Karpas-422 (cell line): Measurements from ENCODE around the gene RAB3C. TPM values are rescaled to one million over a fixed set of nuclear protein-coding genes. Genes with fewer than 3 reads are reported as not detected.

ENCODE experiments used
- DNase-seq: peaks from one replicate; pipeline ENCODE4 v3.0.0-alpha.2; 2015
- H2AFZ ChIP-seq: fragments of 200-600 bp; sonication (generic); 2 replicates; pipeline ENCODE4 v1.6.1; 2014; ENCODE audit warnings: antibody characterized with exemption, low read length, mixed read lengths
- H3K27ac ChIP-seq: fragments of 200-600 bp; sonication (generic); 2 replicates; pipeline ENCODE4 v1.5.1; 2014; ENCODE audit warnings: mild to moderate bottlenecking, low read length, moderate library complexity
- H3K27me3 ChIP-seq: fragments of 200-600 bp; sonication (generic); 2 replicates; pipeline ENCODE4 v1.6.1; 2014; ENCODE audit warnings: low read length, mixed read lengths
- H3K36me3 ChIP-seq: fragments of 200-600 bp; sonication (generic); 2 replicates; pipeline ENCODE4 v1.6.1; 2014; ENCODE audit warnings: low read length, mixed read lengths; ENCODE audit not compliant: insufficient read depth
- H3K4me1 ChIP-seq: fragments of 200-600 bp; sonication (generic); 2 replicates; pipeline ENCODE4 v1.6.1; 2014; ENCODE audit warnings: mild to moderate bottlenecking, low read length, mixed read lengths
- H3K4me2 ChIP-seq: fragments of 200-600 bp; sonication (generic); 2 replicates; pipeline ENCODE4 v1.6.1; 2014; ENCODE audit warnings: low read length, low read depth, mild to moderate bottlenecking; ENCODE audit not compliant: poor library complexity, severe bottlenecking
- H3K4me3 ChIP-seq: fragments of 200-600 bp; sonication (generic); 2 replicates; pipeline ENCODE4 v1.5.1; 2014; ENCODE audit warnings: mild to moderate bottlenecking, antibody characterized with exemption, low read length, mixed read lengths
- H3K79me2 ChIP-seq: fragments of 200-600 bp; sonication (generic); 2 replicates; pipeline ENCODE4 v1.6.1; 2014; ENCODE audit warnings: mild to moderate bottlenecking, low read length, mixed read lengths
- H3K9ac ChIP-seq: fragments of 200-600 bp; sonication (generic); 2 replicates; pipeline ENCODE4 v1.6.0; 2014; ENCODE audit warnings: low read length
- H3K9me2 ChIP-seq: fragments of 200-600 bp; sonication (generic), shearing (Covaris generic); replicated peaks from 2 replicates; pipeline ENCODE4 v1.6.0; 2014; ENCODE audit warnings: mild to moderate bottlenecking, low read length, moderate library complexity; ENCODE audit not compliant: insufficient read depth
- H3K9me3 ChIP-seq: fragments of 300-700, 200-600 bp; sonication (generic); 2 replicates; pipeline ENCODE4 v1.6.1; 2014; ENCODE audit warnings: low read length, mixed read lengths
- H4K20me1 ChIP-seq: fragments of 200-600 bp; sonication (generic); 2 replicates; pipeline ENCODE4 v1.6.1; 2014; ENCODE audit warnings: mild to moderate bottlenecking, antibody characterized with exemption, low read length, low read depth; ENCODE audit not compliant: insufficient read depth
- total RNA-seq: library from RNA; depleted of rRNA; stranded (reverse); fragments of >200 nt; shearing (Covaris generic); gene quantifications from 2 replicates; pipeline ENCODE4 v1.2.3, GENCODE V29; 2014; ENCODE audit warnings: low replicate concordance; rRNA removed

RAB3C gene
- total RNA-seq, 1 experiment from 2014 or later: not detected

- Histone ChIP-seq H3K27me3 (no peaks in the 10 kb centered on the region), H4K20me1 (no peaks in the 10 kb centered on the region), H3K4me1 (no peaks in the 10 kb centered on the region), H3K4me3 (no peak overlapping the region), H3K9ac (no peak overlapping the region), H3K9me2 (no peaks in the 10 kb centered on the region), H3K4me2 (no peak overlapping the region), H3K36me3 (no peaks in the 10 kb centered on the region), H3K79me2 (no peaks in the 10 kb centered on the region), H3K27ac (no peak overlapping the region), H3K9me3 (no peaks in the 10 kb centered on the region), H2AFZ (no peak overlapping the region)
- DNase-seq: no peak
These were observed 321.9 kb downstream of the RAB3C start for GRCh38 chr5:58904737-58905136.

DNA sequence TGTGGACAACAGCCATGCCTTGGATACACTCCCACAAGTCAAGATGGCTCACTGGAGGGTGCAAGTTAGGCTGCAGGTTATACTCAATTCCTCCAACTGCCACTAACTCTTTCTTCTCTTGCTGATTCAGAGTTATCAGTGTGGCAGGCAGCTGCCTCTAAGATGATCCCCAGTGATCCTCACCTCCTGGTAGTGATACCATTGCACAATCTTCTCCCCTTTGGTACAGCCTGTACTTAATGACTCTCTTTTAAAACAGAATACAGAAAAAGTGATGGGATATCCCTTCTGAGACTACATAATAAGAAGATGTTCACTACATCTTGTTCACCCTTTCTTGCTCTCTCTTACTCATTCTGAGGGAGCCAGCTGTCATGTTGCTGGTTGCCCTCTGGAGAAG, 323.1 kb downstream of the RAB3C start:
- Histone ChIP-seq H3K9ac (no peak overlapping the region), H3K79me2 (no peaks in the 10 kb centered on the region), H3K27ac (no peak overlapping the region), H3K27me3 (no peaks in the 10 kb centered on the region), H3K9me3 (no peaks in the 10 kb centered on the region), H3K4me3 (no peak overlapping the region), H2AFZ (no peak overlapping the region), H3K4me2 (no peak overlapping the region), H3K9me2 (no peaks in the 10 kb centered on the region), H3K4me1 (no peaks in the 10 kb centered on the region), H4K20me1 (no peaks in the 10 kb centered on the region), H3K36me3 (no peaks in the 10 kb centered on the region)
- no peak for DNase-seq

Other genes with a start within 250 kb of the RAB3C start
- not detected in 2 replicates for gene PLK2, start 123.0 kb upstream of the RAB3C start, total RNA-seq
- gene GAPT, start 91.6 kb upstream of the RAB3C start, total RNA-seq: 17.8 and 21.4 TPM in 2 replicates